ENCODE data around the gene F5.

DNA sequence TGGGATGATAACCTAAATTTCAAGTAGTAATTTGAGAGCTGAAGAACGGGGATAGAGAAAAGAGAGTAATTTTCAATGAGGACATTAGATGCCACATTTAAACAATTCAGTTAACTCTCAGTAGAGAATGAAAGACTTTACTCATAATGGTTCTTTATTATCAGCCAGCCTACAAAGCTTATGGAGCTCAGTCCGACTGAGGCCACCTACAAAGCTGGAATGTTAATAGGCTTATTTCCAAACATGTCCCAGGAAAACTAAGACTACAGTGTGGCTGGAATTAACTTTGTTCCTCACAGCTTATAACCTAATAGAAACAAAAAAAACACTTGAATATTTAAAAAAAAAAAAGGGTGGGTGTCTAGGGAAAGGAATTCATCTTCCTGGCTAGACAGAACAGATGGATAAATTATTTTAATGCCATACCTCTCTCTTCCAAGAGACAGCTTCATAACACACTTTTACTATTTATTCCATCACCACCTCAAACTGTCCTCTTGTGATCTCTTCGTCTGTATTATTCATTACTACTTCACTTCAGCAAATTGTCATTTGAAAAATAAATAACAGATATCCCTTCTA, 110.4 kb downstream of the F5 start:
- TF ChIP-seq, protein P1, sequence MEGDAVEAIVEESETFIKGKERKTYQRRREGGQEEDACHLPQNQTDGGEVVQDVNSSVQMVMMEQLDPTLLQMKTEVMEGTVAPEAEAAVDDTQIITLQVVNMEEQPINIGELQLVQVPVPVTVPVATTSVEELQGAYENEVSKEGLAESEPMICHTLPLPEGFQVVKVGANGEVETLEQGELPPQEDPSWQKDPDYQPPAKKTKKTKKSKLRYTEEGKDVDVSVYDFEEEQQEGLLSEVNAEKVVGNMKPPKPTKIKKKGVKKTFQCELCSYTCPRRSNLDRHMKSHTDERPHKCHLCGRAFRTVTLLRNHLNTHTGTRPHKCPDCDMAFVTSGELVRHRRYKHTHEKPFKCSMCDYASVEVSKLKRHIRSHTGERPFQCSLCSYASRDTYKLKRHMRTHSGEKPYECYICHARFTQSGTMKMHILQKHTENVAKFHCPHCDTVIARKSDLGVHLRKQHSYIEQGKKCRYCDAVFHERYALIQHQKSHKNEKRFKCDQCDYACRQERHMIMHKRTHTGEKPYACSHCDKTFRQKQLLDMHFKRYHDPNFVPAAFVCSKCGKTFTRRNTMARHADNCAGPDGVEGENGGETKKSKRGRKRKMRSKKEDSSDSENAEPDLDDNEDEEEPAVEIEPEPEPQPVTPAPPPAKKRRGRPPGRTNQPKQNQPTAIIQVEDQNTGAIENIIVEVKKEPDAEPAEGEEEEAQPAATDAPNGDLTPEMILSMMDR (IDR thresholded peaks at IDR 0.05): no peak
- no peak for TF ChIP-seq EZH2 (IDR thresholded peaks at IDR 0.05; ENCODE audit: borderline replicate concordance, insufficient read depth, low read depth, low read length, poor library complexity, severe bottlenecking)
